B cell (primary cell): Measurements from ENCODE around the gene SLC16A6.

Source experiments
- CTCF ChIP-seq: fragments of 200-600 bp; IDR thresholded peaks from one replicate; pipeline ENCODE4 v1.8.0; 2022; ENCODE audit warnings: antibody characterized with exemption, mild to moderate bottlenecking
- EZH2 ChIP-seq: IDR thresholded peaks from 2 replicates; pipeline ENCODE4 v1.6.1; 2012; ENCODE audit warnings: borderline replicate concordance, low read depth, mild to moderate bottlenecking, moderate library complexity, low read length; ENCODE audit not compliant: insufficient read depth, poor library complexity, severe bottlenecking

GRCh38 chr17:68257934-68258333 is 33.0 kb downstream of the SLC16A6 start:
- TF ChIP-seq EZH2 (no peak), CTCF (no peak)
